HCT116 (cell line): Measurements from ENCODE around the gene OR2A7. TPM values are rescaled to one million over a fixed set of nuclear protein-coding genes. Genes with fewer than 3 reads are reported as not detected.
"Not testable (repeated sequence)": the region's sequence is repeated elsewhere in the genome, so short reads cannot be mapped to it uniquely, and the experiment has no call there.

ENCODE experiments used
- ATAC-seq: fragments of 200-7000 bp; cut with Tn5 transposase; 2 replicates; pipeline ENCODE4 v1.9.1; 2020; ENCODE audit warnings: mild to moderate bottlenecking, moderate library complexity
- BruUV-seq: library from RNA; stranded (reverse); fragments of 400-500 nt; replicated peaks from 2 replicates; lab custom pipeline; 2021; lab: Mats Ljungman, UMichigan
- CTCF ChIA-PET: fragments of 300-600 bp; sonication (Branson Sonifier 250); formaldehyde crosslinking; loops from one replicate; lab custom pipeline; 2021; ENCODE audit warnings: antibody characterized with exemption; lab: Charles Lee
- POLR2A ChIA-PET: fragments of 300-600, 350-600 bp; sonication (Branson Sonifier 250); formaldehyde crosslinking; loops from one replicate; lab custom pipeline; 2021; ENCODE audit warnings: antibody characterized with exemption; lab: Charles Lee
- RAD21 ChIA-PET, 2 experiments: fragments of 300-600 bp; sonication (Branson Sonifier 250); formaldehyde crosslinking; loops; one replicate each; lab custom pipeline; 2023; ENCODE audit warnings: low total read pairs in 2 of 2; ENCODE audit not compliant: uncharacterized antibody in 2 of 2, unreplicated experiment in 2 of 2, low non-redundant PET in 1 of 2; lab: Charles Lee
- DNase-seq: peaks from one replicate; pipeline ENCODE4 v3.0.0-alpha.2; 2010; ENCODE audit warnings: low read depth, low spot score
- H2AFZ ChIP-seq: fragments of 200-600 bp; shearing (Covaris generic), sonication (generic); 2 replicates; pipeline ENCODE4 v1.6.1; 2017; ENCODE audit warnings: low read depth, mixed run types, mixed read lengths, antibody characterized with exemption, low read length; ENCODE audit not compliant: poor library complexity, severe bottlenecking
- H3K27ac ChIP-seq: 2 replicates; pipeline ENCODE4 v1.5.1; 2012; ENCODE audit warnings: low read depth, low read length
- H3K27me3 ChIP-seq: fragments of 200-600 bp; sonication (generic); 2 replicates; pipeline ENCODE4 v1.6.1; 2016; ENCODE audit warnings: mixed run types, low read length, mixed read lengths; ENCODE audit not compliant: insufficient read depth
- H3K36me3 ChIP-seq, 2 experiments: fragments of 200-500 bp in 1 of 2; fragments of 200-600 bp in 1 of 2; sonication (Bioruptor generic) in 1 of 2; sonication (generic) in 1 of 2; 2 replicates each; pipeline versions ENCODE4 v1.5.1 to v1.6.1; 2014 to 2016; ENCODE audit warnings: low read length in 2 of 2, inconsistent platforms in 1 of 2, mixed read lengths in 1 of 2, mixed run types in 1 of 2; ENCODE audit not compliant: insufficient read depth in 2 of 2, control insufficient read depth in 1 of 2
- H3K4me1 ChIP-seq, 2 experiments: fragments of 200-600 bp in 1 of 2; sonication (generic) in 1 of 2; 2 replicates each; pipeline versions ENCODE4 v1.5.1 to v1.6.1; 2012 to 2017; ENCODE audit warnings: low read length in 2 of 2, inconsistent platforms in 1 of 2, mild to moderate bottlenecking in 1 of 2, mixed read lengths in 1 of 2, mixed run types in 1 of 2, moderate library complexity in 1 of 2; ENCODE audit not compliant: insufficient read depth in 2 of 2, control insufficient read depth in 1 of 2
- H3K4me2 ChIP-seq: fragments of 200-600 bp; sonication (generic); 2 replicates; pipeline ENCODE4 v1.6.1; 2017; ENCODE audit warnings: mixed run types, low read length, mixed read lengths
- H3K4me3 ChIP-seq, 2 experiments: fragments of 200-600 bp in 1 of 2; sonication (generic) in 1 of 2; replicated peaks in 1 of 2; 2 replicates each; pipeline ENCODE4 v1.5.1; 2011 to 2016; ENCODE audit warnings: low read length in 2 of 2, control low read depth in 1 of 2, low read depth in 1 of 2, mild to moderate bottlenecking in 1 of 2, mixed read lengths in 1 of 2, mixed run types in 1 of 2
- H3K79me2 ChIP-seq: fragments of 200-600 bp; sonication (generic); 2 replicates; pipeline ENCODE4 v1.6.1; 2017; ENCODE audit warnings: mild to moderate bottlenecking, mixed run types, low read length, moderate library complexity, mixed read lengths; ENCODE audit not compliant: insufficient read depth
- H3K9ac ChIP-seq: fragments of 200-600 bp; sonication (generic); 2 replicates; pipeline ENCODE4 v1.6.1; 2016; ENCODE audit warnings: low read length, mixed read lengths
- H3K9me2 ChIP-seq: fragments of 200-600 bp; sonication (generic), shearing (Covaris generic); 2 replicates; pipeline ENCODE4 v1.6.1; 2017; ENCODE audit warnings: mixed run types, mild to moderate bottlenecking, moderate library complexity; ENCODE audit not compliant: insufficient read depth
- H3K9me3 ChIP-seq, 2 experiments: fragments of 200-500 bp in 1 of 2; fragments of 200-600 bp in 1 of 2; sonication (Bioruptor generic) in 1 of 2; sonication (generic) in 1 of 2; 2 replicates each; pipeline ENCODE4 v1.6.1; 2014 to 2017; ENCODE audit warnings: low read length in 2 of 2, mixed read lengths in 2 of 2, inconsistent platforms in 1 of 2, low read depth in 1 of 2, mild to moderate bottlenecking in 1 of 2, mixed run types in 1 of 2, moderate library complexity in 1 of 2; ENCODE audit not compliant: control insufficient read depth in 1 of 2, insufficient read depth in 1 of 2
- H4K20me1 ChIP-seq: fragments of 200-600 bp; sonication (generic), shearing (Covaris generic); 2 replicates; pipeline ENCODE4 v1.6.1; 2017; ENCODE audit warnings: mixed run types, mild to moderate bottlenecking, moderate library complexity; ENCODE audit not compliant: insufficient read depth
- intact Hi-C: fragments of 100-400 bp; cut with micrococcal nuclease; formaldehyde crosslinking; loops from 2 replicates; pipeline ENCODE4 v1.10.0; 2022
- total RNA-seq: library from RNA; stranded (reverse); gene quantifications from one replicate; pipeline ENCODE4 v1.2.1, GENCODE V29; 2021; ENCODE audit not compliant: unreplicated experiment

OR2A7 gene
- total RNA-seq, 1 experiment from 2014 or later = 8.1 TPM

DNA sequence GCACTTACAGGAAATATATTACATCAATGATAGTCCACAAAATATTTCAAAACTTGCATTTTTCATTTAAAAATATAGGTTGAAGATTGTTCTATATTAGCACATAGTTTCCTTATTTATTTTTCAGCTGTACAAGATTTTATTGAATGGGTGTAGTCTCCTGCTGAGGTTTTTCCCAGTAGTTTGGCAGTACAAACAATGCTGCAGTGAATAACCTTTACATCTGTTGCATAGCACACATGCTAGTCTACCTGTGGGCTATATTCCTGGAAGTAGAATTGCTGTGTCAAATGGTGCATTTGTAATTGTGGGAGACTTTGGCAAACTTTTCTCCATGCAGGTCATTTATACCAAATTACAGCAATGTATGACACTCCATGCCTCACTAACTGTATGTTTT lies 44.1 kb downstream of the OR2A7 start:
- CTCF ChIA-PET, RAD21 ChIA-PET, H3K9ac ChIP-seq, H3K9me2 ChIP-seq, H3K9me3 ChIP-seq, H2AFZ ChIP-seq, H3K36me3 ChIP-seq, H3K4me1 ChIP-seq, intact Hi-C loops, H3K27ac ChIP-seq, BruUV-seq, DNase-seq, H4K20me1 ChIP-seq, H3K27me3 ChIP-seq, H3K79me2 ChIP-seq, H3K4me2 ChIP-seq, POLR2A ChIA-PET, H3K4me3 ChIP-seq, ATAC-seq: not testable (repeated sequence)

GRCh38 chr7:144219149-144219548 lies 45.4 kb downstream of the OR2A7 start:
- H3K4me3 ChIP-seq, POLR2A ChIA-PET, H3K4me1 ChIP-seq, H3K79me2 ChIP-seq, DNase-seq, H3K9me3 ChIP-seq, RAD21 ChIA-PET, H3K36me3 ChIP-seq, BruUV-seq, H3K27ac ChIP-seq, intact Hi-C loops, H2AFZ ChIP-seq, H3K9ac ChIP-seq, H3K4me2 ChIP-seq, H4K20me1 ChIP-seq, H3K9me2 ChIP-seq, H3K27me3 ChIP-seq: not testable (repeated sequence)
- ATAC-seq = peak; percentile 69
- CTCF ChIA-PET = interaction anchor here (0.6 kb wide), 1 partner anchor 113 kb away, joined by 6 read pairs; no protein-coding TSS in a partner anchor

- DNase-seq, H3K4me3 ChIP-seq, H3K9me3 ChIP-seq, H3K79me2 ChIP-seq, H3K9me2 ChIP-seq, intact Hi-C loops, H2AFZ ChIP-seq, H3K9ac ChIP-seq, POLR2A ChIA-PET, H3K27ac ChIP-seq, H3K4me2 ChIP-seq, RAD21 ChIA-PET, BruUV-seq, H3K4me1 ChIP-seq, H3K36me3 ChIP-seq, H3K27me3 ChIP-seq, H4K20me1 ChIP-seq: not testable (repeated sequence)
- CTCF ChIA-PET = interaction anchor here (0.6 kb wide), 1 partner anchor 113 kb away, joined by 6 read pairs; no protein-coding TSS in a partner anchor
- peak; percentile 43 for ATAC-seq
Observed at GRCh38 chr7:144218581-144218980, 46.0 kb downstream of the OR2A7 start.

- H3K4me1 ChIP-seq, H3K9me3 ChIP-seq, H3K4me2 ChIP-seq, CTCF ChIA-PET, POLR2A ChIA-PET, DNase-seq, H2AFZ ChIP-seq, H3K9me2 ChIP-seq, H3K79me2 ChIP-seq, ATAC-seq, BruUV-seq, intact Hi-C loops, H3K27me3 ChIP-seq, H3K36me3 ChIP-seq, RAD21 ChIA-PET, H4K20me1 ChIP-seq, H3K4me3 ChIP-seq, H3K27ac ChIP-seq, H3K9ac ChIP-seq: not testable (repeated sequence)
Observed at GRCh38 chr7:144217200-144217599, 47.4 kb downstream of the OR2A7 start.
